Keratinocyte (primary cell): Measurements from ENCODE around the gene MVB12B. TPM values are rescaled to one million over a fixed set of nuclear protein-coding genes. Genes with fewer than 3 reads are reported as not detected.

ENCODE experiments used
- DNase-seq: peaks from one replicate; pipeline ENCODE4 v3.0.0-alpha.2; 2011; ENCODE audit warnings: low read depth, missing footprints, low spot score
- FAIRE-seq: peaks from 2 replicates; lab custom pipeline; 2011; peaks lifted over from hg19 to GRCh38; lab: Jason Lieb, UNC
- H2AFZ ChIP-seq: 2 replicates; pipeline ENCODE4 v1.6.0; 2012; ENCODE audit warnings: low read length, control low read depth, inconsistent platforms; ENCODE audit not compliant: control insufficient read depth
- H3K27ac ChIP-seq: 2 replicates; pipeline ENCODE4 v1.5.1; 2011; ENCODE audit warnings: low read length; ENCODE audit not compliant: control insufficient read depth, insufficient read depth
- H3K27me3 ChIP-seq: 3 replicates; pipeline ENCODE4 v1.6.0; 2011; ENCODE audit warnings: low read length; ENCODE audit not compliant: control insufficient read depth, insufficient read depth; ENCODE audit errors: extremely low read depth
- H3K36me3 ChIP-seq, 2 experiments: 2 replicates in 1 of 2; 3 replicates in 1 of 2; pipeline ENCODE4 v1.5.1; 2011; ENCODE audit warnings: low read length in 2 of 2, mild to moderate bottlenecking in 1 of 2; ENCODE audit not compliant: control insufficient read depth in 2 of 2, insufficient read depth in 2 of 2; ENCODE audit errors: extremely low read depth in 1 of 2
- H3K4me1 ChIP-seq: 3 replicates; pipeline ENCODE4 v1.5.1; 2011; ENCODE audit warnings: low read length; ENCODE audit not compliant: control insufficient read depth, insufficient read depth; ENCODE audit errors: extremely low read depth
- H3K4me2 ChIP-seq: 3 replicates; pipeline ENCODE4 v1.6.0; 2011; ENCODE audit warnings: low read depth, low read length; ENCODE audit not compliant: control insufficient read depth, insufficient read depth; ENCODE audit errors: extremely low read depth
- H3K4me3 ChIP-seq, 3 experiments: fragments of 200-600 bp in 1 of 3; sonication (generic) in 1 of 3; 2 replicates in 2 of 3; 3 replicates in 1 of 3; pipeline ENCODE4 v1.5.1; 2011 to 2016; ENCODE audit warnings: low read length in 3 of 3, mild to moderate bottlenecking in 3 of 3, control low read depth in 2 of 3, inconsistent platforms in 1 of 3, low read depth in 1 of 3, mixed read lengths in 1 of 3, mixed run types in 1 of 3, moderate library complexity in 1 of 3; ENCODE audit not compliant: control insufficient read depth in 2 of 3, insufficient read depth in 2 of 3; ENCODE audit errors: extremely low read depth in 1 of 3
- H3K79me2 ChIP-seq: 2 replicates; pipeline ENCODE4 v1.6.0; 2012; ENCODE audit warnings: low read length; ENCODE audit not compliant: control insufficient read depth, insufficient read depth
- H3K9ac ChIP-seq: 3 replicates; pipeline ENCODE4 v1.6.0; 2011; ENCODE audit warnings: low read length; ENCODE audit not compliant: control insufficient read depth, insufficient read depth; ENCODE audit errors: extremely low read depth
- H3K9me1 ChIP-seq: 3 replicates; pipeline ENCODE4 v1.6.0; 2011; ENCODE audit warnings: low read length; ENCODE audit not compliant: control insufficient read depth, insufficient read depth; ENCODE audit errors: extremely low read depth
- H3K9me3 ChIP-seq: 2 replicates; pipeline ENCODE4 v1.5.1; 2012; ENCODE audit warnings: low read depth, low read length; ENCODE audit not compliant: control insufficient read depth
- H4K20me1 ChIP-seq: 3 replicates; pipeline ENCODE4 v1.6.0; 2011; ENCODE audit warnings: low read length; ENCODE audit not compliant: control insufficient read depth, insufficient read depth; ENCODE audit errors: extremely low read depth
- EZH2 ChIP-seq: IDR thresholded peaks from one replicate; pipeline ENCODE4 v1.6.1; 2012; ENCODE audit warnings: inconsistent platforms, mild to moderate bottlenecking, low read length, moderate library complexity
- dilution Hi-C: fragments of 300-500 bp; cut with MboI; formaldehyde crosslinking; loops from one replicate; pipeline ENCODE4 v1.7.0; 2020; ENCODE audit warnings: low sequenced_read_pairs; ENCODE audit not compliant: extremely low pct_ligation_motif_present
- polyA plus RNA-seq, 5 experiments: library from polyadenylated mRNA; depleted of rRNA in 3 of 5; stranded (reverse) in 3 of 5; stranded (forward) in 1 of 5; unstranded in 1 of 5; fragments of >200 nt; gene quantifications; 1 replicate in 1 of 5; 2 replicates in 3 of 5; 3 replicates in 1 of 5; pipeline versions ENCODE4 v1.2.1 to v1.2.3, GENCODE V29; 2011 to 2012; ENCODE audit warnings: missing spikeins in 2 of 5, low read depth in 1 of 5, low replicate concordance in 1 of 5
- TF ChIP-seq, protein P1 (sequence below), 3 experiments: IDR thresholded peaks in 1 of 3; conservative IDR thresholded peaks in 1 of 3; optimal IDR thresholded peaks in 1 of 3; 2 replicates in 2 of 3; 3 replicates in 1 of 3; pipeline versions ENCODE3 to v1.5.1; 2011; ENCODE audit warnings: low read length in 3 of 3, mild to moderate bottlenecking in 3 of 3, moderate library complexity in 2 of 3, control low read depth in 1 of 3, inconsistent platforms in 1 of 3; ENCODE audit not compliant: insufficient read depth in 2 of 3; ENCODE audit errors: extremely low read depth in 1 of 3

Gene MVB12B
- polyA plus RNA-seq, 1 donor (not counting 4 experiments of a cell fraction or from before 2014, with no cell fraction given), result 1.2 TPM

DNA sequence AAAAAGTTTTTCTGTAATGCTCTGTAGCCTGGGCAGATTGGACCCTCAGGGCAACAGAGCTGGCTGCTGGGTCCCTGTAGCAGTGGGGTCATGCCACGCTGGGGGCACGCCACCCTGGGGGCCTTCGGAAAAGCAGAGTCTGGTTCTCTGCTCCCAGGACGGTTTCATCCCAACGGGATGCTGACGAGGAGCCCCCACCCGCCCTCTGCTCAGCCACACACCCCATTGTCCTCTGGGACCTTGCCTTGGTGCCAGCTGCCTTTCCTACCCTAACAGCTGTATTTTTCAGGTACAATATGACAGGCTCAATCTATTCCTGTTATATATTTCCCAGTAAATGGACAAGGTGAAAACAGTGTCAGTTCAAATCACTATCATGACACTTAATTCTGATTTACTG is 29.0 kb upstream of the MVB12B start:
- dilution Hi-C loops, result no loop called here
- H3K27me3 ChIP-seq, result peaks cover 5% of the 10 kb centered on the region

DNA sequence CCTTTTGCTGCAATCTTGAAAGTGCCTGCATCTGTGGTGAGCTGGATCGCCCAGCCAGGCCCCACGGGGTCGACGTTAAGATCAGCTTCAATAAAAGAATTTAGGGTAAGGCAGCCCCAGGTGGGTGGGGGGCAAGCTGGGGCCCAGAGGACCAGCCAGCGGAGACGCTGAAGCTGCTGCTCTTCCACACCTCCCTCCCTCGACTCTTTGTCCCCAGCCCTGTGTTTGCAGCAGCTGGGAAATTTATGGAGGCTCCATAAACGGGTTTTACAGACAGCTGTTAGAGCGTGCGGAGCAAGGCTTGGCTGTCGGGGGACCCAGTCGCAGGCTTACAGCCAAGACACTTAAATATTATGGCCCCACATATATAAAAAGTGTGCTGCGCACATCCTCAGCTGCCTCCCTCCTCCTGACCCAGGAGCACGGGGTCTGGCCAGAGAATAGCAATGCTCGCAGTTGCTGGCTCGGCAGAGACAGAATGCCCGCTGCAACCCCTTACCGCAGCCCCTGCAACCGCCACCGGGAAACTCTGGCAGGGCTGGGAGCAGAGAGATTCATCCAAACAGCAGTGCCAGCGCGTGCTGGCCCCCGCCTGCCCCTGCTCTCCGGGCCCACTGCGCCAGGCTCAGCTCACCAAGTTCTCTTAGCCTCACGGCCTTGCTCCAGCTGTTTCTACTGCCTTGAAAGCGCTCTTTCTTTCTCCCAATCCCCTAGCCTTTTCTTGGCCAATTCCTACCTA is 28.4 kb upstream of the MVB12B start:
- DNase-seq (no peak), FAIRE-seq (no peak)
- Histone ChIP-seq H3K27ac (no peak overlapping the region), H3K27me3 (peaks cover 5% of the 10 kb centered on the region), H3K36me3 (no peaks in the 10 kb centered on the region), H3K4me3 (no peak overlapping the region), H3K9me3 (no peaks in the 10 kb centered on the region), H3K4me1 (no peaks in the 10 kb centered on the region), H3K79me2 (no peaks in the 10 kb centered on the region), H3K9me1 (no peaks in the 10 kb centered on the region), H3K9ac (no peak overlapping the region), H4K20me1 (no peaks in the 10 kb centered on the region), H3K4me2 (no peak overlapping the region), H2AFZ (no peak overlapping the region)
- TF ChIP-seq, protein P1, sequence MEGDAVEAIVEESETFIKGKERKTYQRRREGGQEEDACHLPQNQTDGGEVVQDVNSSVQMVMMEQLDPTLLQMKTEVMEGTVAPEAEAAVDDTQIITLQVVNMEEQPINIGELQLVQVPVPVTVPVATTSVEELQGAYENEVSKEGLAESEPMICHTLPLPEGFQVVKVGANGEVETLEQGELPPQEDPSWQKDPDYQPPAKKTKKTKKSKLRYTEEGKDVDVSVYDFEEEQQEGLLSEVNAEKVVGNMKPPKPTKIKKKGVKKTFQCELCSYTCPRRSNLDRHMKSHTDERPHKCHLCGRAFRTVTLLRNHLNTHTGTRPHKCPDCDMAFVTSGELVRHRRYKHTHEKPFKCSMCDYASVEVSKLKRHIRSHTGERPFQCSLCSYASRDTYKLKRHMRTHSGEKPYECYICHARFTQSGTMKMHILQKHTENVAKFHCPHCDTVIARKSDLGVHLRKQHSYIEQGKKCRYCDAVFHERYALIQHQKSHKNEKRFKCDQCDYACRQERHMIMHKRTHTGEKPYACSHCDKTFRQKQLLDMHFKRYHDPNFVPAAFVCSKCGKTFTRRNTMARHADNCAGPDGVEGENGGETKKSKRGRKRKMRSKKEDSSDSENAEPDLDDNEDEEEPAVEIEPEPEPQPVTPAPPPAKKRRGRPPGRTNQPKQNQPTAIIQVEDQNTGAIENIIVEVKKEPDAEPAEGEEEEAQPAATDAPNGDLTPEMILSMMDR (optimal IDR thresholded peaks at IDR 0.05 in 1 of 3, IDR thresholded peaks at IDR 0.05 in 1 of 3, conservative IDR thresholded peaks at IDR 0.05 in 1 of 3; ENCODE audit: extremely low read depth in 1 of 3, insufficient read depth in 2 of 3, low read length in 3 of 3), result no peak
- no peak for TF ChIP-seq EZH2
- dilution Hi-C loops, result no loop called here

More for the DNA sequence above, 29.0 kb upstream of the MVB12B start:
- no peaks in the 10 kb centered on the region for H4K20me1 ChIP-seq
- no peak overlapping the region for H3K4me2 ChIP-seq
- FAIRE-seq (no peak), DNase-seq (no peak)
- no peaks in the 10 kb centered on the region for H3K4me1 ChIP-seq
- no peak overlapping the region for H2AFZ ChIP-seq
- no peak overlapping the region for H3K27ac ChIP-seq
- H3K9me1 ChIP-seq, result no peaks in the 10 kb centered on the region
- H3K79me2 ChIP-seq, result no peaks in the 10 kb centered on the region
- no peak overlapping the region for H3K9ac ChIP-seq
- no peak overlapping the region for H3K4me3 ChIP-seq
- H3K36me3 ChIP-seq, result no peaks in the 10 kb centered on the region
- H3K9me3 ChIP-seq, result no peaks in the 10 kb centered on the region
- TF ChIP-seq EZH2, result no peak
- TF ChIP-seq, protein P1 (optimal IDR thresholded peaks at IDR 0.05 in 1 of 3, IDR thresholded peaks at IDR 0.05 in 1 of 3, conservative IDR thresholded peaks at IDR 0.05 in 1 of 3; ENCODE audit: extremely low read depth in 1 of 3, insufficient read depth in 2 of 3, low read length in 3 of 3), result no peak
